ENCODE results near the gene MRPS34.

GRCh38 chr16:1810106-1810505 lies 37.2 kb upstream of the MRPS34 start:
- TF ChIP-seq CTCF (IDR thresholded peaks at IDR 0.05 in 2 of 3, conservative IDR thresholded peaks at IDR 0.05 in 1 of 3; ENCODE audit: insufficient read depth in 2 of 3, low read depth in 1 of 3, low read length in 3 of 3) = no peak
- TF ChIP-seq BHLHE40 (IDR thresholded peaks at IDR 0.05; ENCODE audit: low read length) = no peak
- no peak for TF ChIP-seq ZNF282 (CRISPR knock-in tag; IDR thresholded peaks at IDR 0.05)
- TF ChIP-seq EZH2 (IDR thresholded peaks at IDR 0.05; ENCODE audit: borderline replicate concordance, low read depth, low read length) = no peak
- no peak for TF ChIP-seq KDM4B (IDR thresholded peaks at IDR 0.05; ENCODE audit: borderline replicate concordance in 2 of 2, low read depth in 1 of 2)
- TF ChIP-seq PHB2 (IDR thresholded peaks at IDR 0.05; ENCODE audit: low read depth) = no peak
- no peak for TF ChIP-seq POLR2A (conservative IDR thresholded peaks at IDR 0.05)
- TF ChIP-seq NR3C1 (CRISPR knock-in tag; IDR thresholded peaks at IDR 0.05) = no peak
- no peak for TF ChIP-seq TBL1XR1 (IDR thresholded peaks at IDR 0.05; ENCODE audit: low read length in 2 of 2)
